Stimulated activated CD8-positive, alpha-beta memory T cell treated with anti-CD3 and anti-CD28 coated beads, Interleukin-4, amount 100 ng/mL, for 24 hours (primary cell): ENCODE data around the gene SLC22A3.
"Not testable (repeated sequence)": the region's sequence is repeated elsewhere in the genome, so short reads cannot be mapped to it uniquely, and the experiment has no call there.

Experiments
- DNase-seq: peaks from one replicate; pipeline ENCODE4 v3.0.0-alpha.2; 2020; ENCODE audit warnings: low read depth

SLC22A3 gene

GRCh38 chr6:160447350-160447749 is 99.2 kb downstream of the SLC22A3 start:
- DNase-seq: no peak

- DNase-seq: not testable (repeated sequence)
Measured at GRCh38 chr6:160449787-160450186, 101.6 kb downstream of the SLC22A3 start.

- DNase-seq: no peak
Measured at GRCh38 chr6:160450849-160451248, 102.7 kb downstream of the SLC22A3 start.

- DNase-seq: no peak
Measured at GRCh38 chr6:160454303-160454702, 106.1 kb downstream of the SLC22A3 start.

- no peak for DNase-seq
Measured at GRCh38 chr6:160455081-160455480, 106.9 kb downstream of the SLC22A3 start.

GRCh38 chr6:160455541-160456213 is 107.5 kb downstream of the SLC22A3 start:
- DNase-seq: peak; percentile 48

- DNase-seq: no peak
Measured at GRCh38 chr6:160456214-160456546, 108.0 kb downstream of the SLC22A3 start.

- DNase-seq: no peak
Measured at GRCh38 chr6:160457823-160458222, 109.6 kb downstream of the SLC22A3 start.

- DNase-seq: no peak
Measured at GRCh38 chr6:160461641-160462040, 113.5 kb downstream of the SLC22A3 start.

GRCh38 chr6:160462116-160462515 is 113.9 kb downstream of the SLC22A3 start:
- DNase-seq: no peak

GRCh38 chr6:160462551-160463109 is 114.5 kb downstream of the SLC22A3 start:
- DNase-seq: no peak

- DNase-seq: no peak
Measured at GRCh38 chr6:160464744-160465143, 116.6 kb downstream of the SLC22A3 start.

- not testable (repeated sequence) for DNase-seq
Measured at GRCh38 chr6:160467261-160467871, 119.2 kb downstream of the SLC22A3 start.

- DNase-seq: no peak
Measured at GRCh38 chr6:160469153-160469552, 121.0 kb downstream of the SLC22A3 start.

- not testable (repeated sequence) for DNase-seq
Measured at GRCh38 chr6:160476056-160476455, 127.9 kb downstream of the SLC22A3 start.

GRCh38 chr6:160477072-160477471 is 128.9 kb downstream of the SLC22A3 start:
- DNase-seq: not testable (repeated sequence)

- no peak for DNase-seq
Measured at GRCh38 chr6:160477901-160478300, 129.7 kb downstream of the SLC22A3 start.

- no peak for DNase-seq
Measured at GRCh38 chr6:160487116-160487515, 138.9 kb downstream of the SLC22A3 start.

GRCh38 chr6:160489091-160489490 is 140.9 kb downstream of the SLC22A3 start:
- no peak for DNase-seq

- DNase-seq: no peak
Measured at GRCh38 chr6:160494576-160494975, 146.4 kb downstream of the SLC22A3 start.

GRCh38 chr6:160500639-160501038 is 152.5 kb downstream of the SLC22A3 start:
- no peak for DNase-seq
